Sigmoid colon (tissue), 7 donors: Measurements from ENCODE around the gene TMEM186. TPM values are rescaled to one million over a fixed set of nuclear protein-coding genes. Genes with fewer than 3 reads are reported as not detected.

Experiments
- DNase-seq: peaks from one replicate; pipeline ENCODE4 v3.0.0-alpha.2; 2019
- H3K27ac ChIP-seq, 4 donors: fragments of 200-600 bp; sonication (generic); one replicate each; pipeline ENCODE4 v1.5.1; 2016 to 2019; ENCODE audit warnings: mild to moderate bottlenecking in 1 of 4
- H3K27me3 ChIP-seq, 3 donors: fragments of 200-600 bp; sonication (generic); one replicate each; pipeline ENCODE4 v1.5.1; 2019; ENCODE audit warnings: mild to moderate bottlenecking in 1 of 3
- H3K36me3 ChIP-seq, 4 donors: fragments of 200-600 bp; sonication (generic); one replicate each; pipeline ENCODE4 v1.5.1; 2016 to 2019
- H3K4me1 ChIP-seq, 4 donors: fragments of 200-600 bp; sonication (generic); one replicate each; pipeline ENCODE4 v1.5.1; 2017 to 2019
- H3K4me3 ChIP-seq, 4 donors: fragments of 200-600 bp; sonication (generic); one replicate each; pipeline ENCODE4 v1.5.1; 2017 to 2019; ENCODE audit warnings: mild to moderate bottlenecking in 2 of 4, moderate library complexity in 1 of 4
- H3K9me3 ChIP-seq, 4 donors: fragments of 200-600 bp in 3 of 4; sonication (generic) in 3 of 4; one replicate each; pipeline versions ENCODE4 v1.5.1 to v1.6.1; 2013 to 2019
- CTCF ChIP-seq, 4 experiments: fragments of 450-650 bp in 3 of 4; fragments of 200-600 bp in 1 of 4; IDR thresholded peaks; one replicate each; pipeline ENCODE4 v1.5.1; 2016 to 2019; ENCODE audit warnings: antibody characterized with exemption in 4 of 4, mild to moderate bottlenecking in 3 of 4, moderate library complexity in 2 of 4
- EP300 ChIP-seq, 4 donors: sonication (generic); formaldehyde crosslinking; IDR thresholded peaks; one replicate each; pipeline ENCODE4 v1.6.1; 2017; ENCODE audit warnings: antibody characterized with exemption in 4 of 4
- POLR2A ChIP-seq, 2 donors: fragments of 450-650 bp; IDR thresholded peaks; one replicate each; pipeline ENCODE4 v1.6.1; 2016; ENCODE audit warnings: antibody characterized with exemption in 2 of 2, mild to moderate bottlenecking in 2 of 2, moderate library complexity in 2 of 2
- POLR2AphosphoS5 ChIP-seq, 4 donors: sonication (generic); formaldehyde crosslinking; IDR thresholded peaks; one replicate each; pipeline ENCODE4 v1.6.1; 2017; ENCODE audit warnings: antibody characterized with exemption in 4 of 4
- WGBS, 2 donors: extraction: QIAGEN DNeasy Blood & Tissue Kit; methylation state at CpG; one replicate each; pipeline ENCODE4 v1.1.7; 2013; 5-methylcytosine and 5-hydroxymethylcytosine counted together
- intact Hi-C: fragments of 100-400 bp; cut with DNase I; formaldehyde crosslinking; loops from one replicate; pipeline ENCODE4 v1.15.1; 2023
- polyA plus RNA-seq, 3 donors: library from polyadenylated mRNA; stranded (reverse); fragments of 200-250 nt; gene quantifications; one replicate each; pipeline ENCODE4 v1.2.3, GENCODE V29; 2013
- total RNA-seq, 4 donors: library from RNA; depleted of rRNA; stranded (reverse); fragments of >200 nt; gene quantifications; one replicate each; pipeline ENCODE4 v1.1.0, GENCODE V29; 2016
- donor health status: healthy with polysubstance abuse.
- donor health status: Bipolar disorder and iron deficiency.
- donor health status: healthy.

TMEM186 gene
- total and polyA plus RNA-seq, 7 donors = 1.9 to 13.9 (median 9.9) TPM

- Histone ChIP-seq H3K4me3 (no peak overlapping the region), H3K27ac (no peak overlapping the region), H3K36me3 (peaks cover 0 to 10% (median 0%) of the 10 kb centered on the region in 4 donors), H3K9me3 (no peaks in the 10 kb centered on the region), H3K4me1 (no peaks in the 10 kb centered on the region), H3K27me3 (no peaks in the 10 kb centered on the region)
- no peak for TF ChIP-seq POLR2A (IDR thresholded peaks at IDR 0.05)
- TF ChIP-seq POLR2AphosphoS5 (IDR thresholded peaks at IDR 0.05) = no peak
- no peak for TF ChIP-seq EP300 (IDR thresholded peaks at IDR 0.05)
- TF ChIP-seq CTCF (IDR thresholded peaks at IDR 0.05) = no peak
- intact Hi-C loops = no loop called here
- 91 to 92% methylated on average over 10 of the region's 10 CpGs for WGBS, 2 donors
- no peak for DNase-seq
Observed at GRCh38 chr16:8760021-8760420, 37.4 kb downstream of the TMEM186 start.

- intact Hi-C loops = no loop called here
- Histone ChIP-seq H3K27me3 (no peaks in the 10 kb centered on the region), H3K36me3 (peaks cover 0 to 10% (median 0%) of the 10 kb centered on the region in 4 donors), H3K9me3 (no peaks in the 10 kb centered on the region), H3K27ac (no peak overlapping the region), H3K4me3 (no peak overlapping the region), H3K4me1 (no peaks in the 10 kb centered on the region)
- WGBS, 2 donors = 95 to 96% methylated on average over 6 of the region's 6 CpGs
- TF ChIP-seq POLR2A (IDR thresholded peaks at IDR 0.05) (no peak), POLR2AphosphoS5 (IDR thresholded peaks at IDR 0.05) (no peak), EP300 (IDR thresholded peaks at IDR 0.05) (no peak), CTCF (IDR thresholded peaks at IDR 0.05) (no peak)
- no peak for DNase-seq
Observed at GRCh38 chr16:8758022-8758421, 39.4 kb downstream of the TMEM186 start.

GRCh38 chr16:8756755-8757154 is 40.7 kb downstream of the TMEM186 start:
- no peak overlapping the region for H3K4me3 ChIP-seq
- TF ChIP-seq POLR2AphosphoS5 (IDR thresholded peaks at IDR 0.05) (no peak), EP300 (IDR thresholded peaks at IDR 0.05) (no peak), POLR2A (IDR thresholded peaks at IDR 0.05) (no peak), CTCF (IDR thresholded peaks at IDR 0.05) (no peak)
- no peaks in the 10 kb centered on the region for H3K27me3 ChIP-seq
- no peak for DNase-seq
- H3K9me3 ChIP-seq = no peaks in the 10 kb centered on the region
- peaks cover 0 to 10% (median 0%) of the 10 kb centered on the region in 4 donors for H3K36me3 ChIP-seq
- H3K27ac ChIP-seq = no peak overlapping the region
- H3K4me1 ChIP-seq = peaks cover 0 to 8% (median 6%) of the 10 kb centered on the region in 4 donors
- intact Hi-C loops = no loop called here
- WGBS, 2 donors = 90 to 93% methylated on average over 5 of the region's 5 CpGs

- H3K27me3 ChIP-seq = no peaks in the 10 kb centered on the region
- TF ChIP-seq CTCF (IDR thresholded peaks at IDR 0.05) (no peak), EP300 (IDR thresholded peaks at IDR 0.05) (no peak), POLR2A (IDR thresholded peaks at IDR 0.05) (no peak), POLR2AphosphoS5 (IDR thresholded peaks at IDR 0.05) (no peak)
- peak; percentile 33 for DNase-seq
- H3K4me3 ChIP-seq = no peak overlapping the region
- H3K9me3 ChIP-seq = no peaks in the 10 kb centered on the region
- intact Hi-C loops = no loop called here
- H3K27ac ChIP-seq = no peak overlapping the region
- 58 to 70% methylated on average over 9 of the region's 9 CpGs for WGBS, 2 donors
- peaks cover 0 to 9% (median 0%) of the 10 kb centered on the region in 4 donors for H3K36me3 ChIP-seq
- H3K4me1 ChIP-seq = peaks cover 0 to 13% (median 10%) of the 10 kb centered on the region in 4 donors
Observed at GRCh38 chr16:8753416-8754054, 43.9 kb downstream of the TMEM186 start.

- H3K4me1 ChIP-seq = peaks cover 0 to 13% (median 10%) of the 10 kb centered on the region in 4 donors
- H3K9me3 ChIP-seq = no peaks in the 10 kb centered on the region
- no peak overlapping the region for H3K4me3 ChIP-seq
- WGBS, 2 donors = 44 to 47% methylated on average over 2 of the region's 2 CpGs
- TF ChIP-seq CTCF (IDR thresholded peaks at IDR 0.05) (no peak), EP300 (IDR thresholded peaks at IDR 0.05) (no peak), POLR2A (IDR thresholded peaks at IDR 0.05) (no peak), POLR2AphosphoS5 (IDR thresholded peaks at IDR 0.05) (no peak)
- H3K36me3 ChIP-seq = peaks cover 0 to 1% (median 0%) of the 10 kb centered on the region in 4 donors
- H3K27me3 ChIP-seq = no peaks in the 10 kb centered on the region
- intact Hi-C loops = no loop called here
- H3K27ac ChIP-seq = no peak overlapping the region
- DNase-seq = peak; percentile 28
Observed at GRCh38 chr16:8752706-8753105, 44.7 kb downstream of the TMEM186 start.
